GM13976 (cell line): Measurements from ENCODE around the gene DSG4.

Source experiments
- DNase-seq: peaks from one replicate; pipeline ENCODE4 v3.0.0; 2012; ENCODE audit warnings: low spot score
- in situ Hi-C: fragments of 300-500 bp; cut with MboI; formaldehyde crosslinking; loops from one replicate; pipeline ENCODE4 v1.12.0; 2022; ENCODE audit warnings: low sequenced_read_pairs, mixed read lengths, inconsistent platforms; ENCODE audit not compliant: unreplicated experiment
- TF ChIP-seq, protein P1 (sequence below): IDR thresholded peaks from 2 replicates; pipeline ENCODE4 v1.5.1; 2012; ENCODE audit warnings: borderline replicate concordance, mild to moderate bottlenecking; ENCODE audit not compliant: insufficient read depth; ENCODE audit errors: extremely low read depth, missing control alignments, control extremely low read depth

Gene DSG4

GRCh38 chr18:31447530-31448191 lies 71.1 kb downstream of the DSG4 start, which contains the start of gene DSG3:
Gene DSG3, plus strand, starts transcription at chr18:31447741. Its CDS starts 137 bp downstream, at chr18:31447878.
- in situ Hi-C loops, result no loop called here
- no peak for DNase-seq

GRCh38 chr18:31450409-31450808 lies 73.8 kb downstream of the DSG4 start:
- in situ Hi-C loops, result no loop called here
- TF ChIP-seq, protein P1, sequence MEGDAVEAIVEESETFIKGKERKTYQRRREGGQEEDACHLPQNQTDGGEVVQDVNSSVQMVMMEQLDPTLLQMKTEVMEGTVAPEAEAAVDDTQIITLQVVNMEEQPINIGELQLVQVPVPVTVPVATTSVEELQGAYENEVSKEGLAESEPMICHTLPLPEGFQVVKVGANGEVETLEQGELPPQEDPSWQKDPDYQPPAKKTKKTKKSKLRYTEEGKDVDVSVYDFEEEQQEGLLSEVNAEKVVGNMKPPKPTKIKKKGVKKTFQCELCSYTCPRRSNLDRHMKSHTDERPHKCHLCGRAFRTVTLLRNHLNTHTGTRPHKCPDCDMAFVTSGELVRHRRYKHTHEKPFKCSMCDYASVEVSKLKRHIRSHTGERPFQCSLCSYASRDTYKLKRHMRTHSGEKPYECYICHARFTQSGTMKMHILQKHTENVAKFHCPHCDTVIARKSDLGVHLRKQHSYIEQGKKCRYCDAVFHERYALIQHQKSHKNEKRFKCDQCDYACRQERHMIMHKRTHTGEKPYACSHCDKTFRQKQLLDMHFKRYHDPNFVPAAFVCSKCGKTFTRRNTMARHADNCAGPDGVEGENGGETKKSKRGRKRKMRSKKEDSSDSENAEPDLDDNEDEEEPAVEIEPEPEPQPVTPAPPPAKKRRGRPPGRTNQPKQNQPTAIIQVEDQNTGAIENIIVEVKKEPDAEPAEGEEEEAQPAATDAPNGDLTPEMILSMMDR, result no peak
- no peak for DNase-seq

More at GRCh38 chr18:31447530-31448191, 71.1 kb downstream of the DSG4 start, which contains the start of gene DSG3:
- TF ChIP-seq, protein P1, result no peak

DNA sequence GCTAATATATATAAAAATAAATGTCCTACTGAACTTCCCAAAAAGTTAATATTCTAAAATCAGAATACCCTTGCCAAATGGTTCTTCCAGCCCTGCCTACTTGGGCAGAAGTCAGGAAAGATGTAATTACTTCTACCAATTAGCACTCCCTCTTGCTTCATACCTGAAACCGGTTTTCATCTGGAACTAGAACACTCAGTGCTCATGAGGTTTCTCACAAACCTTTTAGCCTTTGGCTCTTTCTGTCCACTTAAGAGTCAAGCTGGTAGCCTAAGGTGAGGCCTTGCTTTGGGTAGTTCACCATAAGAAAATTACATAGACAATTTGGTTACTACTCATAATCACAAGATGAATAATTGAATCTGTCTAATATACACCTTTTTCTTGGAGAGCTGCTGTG lies 75.0 kb downstream of the DSG4 start:
- TF ChIP-seq, protein P1, result no peak
- DNase-seq, result no peak
- in situ Hi-C loops, result no loop called here

GRCh38 chr18:31454066-31454708 lies 77.6 kb downstream of the DSG4 start:
- in situ Hi-C loops, result no loop called here
- no peak for DNase-seq
- TF ChIP-seq, protein P1, result no peak
